Non-pigmented ciliary epithelial cell (primary cell): ENCODE measurements around the gene METAP1.
"Not testable (repeated sequence)": the region's sequence is repeated elsewhere in the genome, so short reads cannot be mapped to it uniquely, and the experiment has no call there.

ENCODE experiments used
- DNase-seq: peaks from one replicate; pipeline ENCODE4 v3.0.0-alpha.2; 2010; ENCODE audit warnings: low read depth

METAP1 gene

DNA sequence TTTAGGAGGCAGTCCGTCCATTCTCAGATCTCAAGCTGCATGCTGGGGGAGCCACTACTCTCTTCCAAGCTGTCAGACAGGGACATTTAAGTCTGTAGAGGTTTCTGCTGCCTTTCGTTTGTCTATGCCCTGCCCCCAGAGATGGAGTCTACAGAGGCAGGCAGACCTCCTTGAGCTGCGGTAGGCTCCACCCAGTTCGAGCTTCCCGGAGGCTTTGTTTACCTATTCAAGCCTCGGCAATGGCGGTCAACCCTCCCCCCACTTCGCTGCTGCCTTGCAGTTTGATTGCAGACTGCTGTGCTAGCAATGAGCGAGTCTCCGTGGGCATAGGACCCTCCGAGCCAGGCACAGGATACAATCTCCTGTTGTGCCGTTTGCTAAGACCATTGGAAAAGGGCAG lies 103.8 kb downstream of the METAP1 start:
- no peak for DNase-seq

DNA sequence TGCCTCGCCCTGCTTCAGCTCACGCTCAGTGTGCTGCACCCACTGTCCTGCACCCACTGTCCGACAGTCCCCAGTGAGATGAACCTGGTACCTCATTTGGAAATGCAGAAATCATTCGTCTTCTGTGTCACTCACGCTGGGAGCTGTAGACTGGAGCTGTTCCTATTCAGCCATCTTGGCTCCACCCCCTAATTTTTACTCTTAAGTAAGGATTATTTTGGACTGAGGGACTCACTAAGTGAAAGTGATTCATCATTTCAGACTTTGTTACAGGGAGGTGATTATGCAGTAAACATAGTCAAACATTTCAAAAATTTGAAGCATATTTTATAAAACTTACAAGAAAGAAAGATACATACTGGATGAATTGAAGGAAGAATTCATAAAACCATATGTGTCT lies 104.3 kb downstream of the METAP1 start:
- DNase-seq: not testable (repeated sequence)

DNA sequence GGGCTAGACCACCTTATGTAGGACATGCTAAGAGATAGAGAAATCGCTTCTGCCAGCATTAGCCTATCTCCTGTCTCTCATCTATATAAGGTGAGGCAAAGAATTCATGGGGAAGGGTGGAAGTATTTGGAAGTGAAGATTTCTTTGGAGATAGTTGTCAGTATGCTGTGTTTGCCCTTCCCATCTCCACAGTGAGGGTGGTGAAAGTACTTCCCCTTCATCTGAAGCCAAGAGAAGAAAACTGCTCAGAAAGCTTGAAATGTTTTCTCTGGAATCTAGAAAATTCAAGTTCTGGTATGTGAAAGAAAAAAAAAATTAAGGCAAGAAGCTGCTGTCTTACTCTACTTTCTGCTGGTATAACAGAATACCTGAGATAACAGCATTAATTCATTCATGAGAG lies 105.4 kb downstream of the METAP1 start:
- no peak for DNase-seq

DNA sequence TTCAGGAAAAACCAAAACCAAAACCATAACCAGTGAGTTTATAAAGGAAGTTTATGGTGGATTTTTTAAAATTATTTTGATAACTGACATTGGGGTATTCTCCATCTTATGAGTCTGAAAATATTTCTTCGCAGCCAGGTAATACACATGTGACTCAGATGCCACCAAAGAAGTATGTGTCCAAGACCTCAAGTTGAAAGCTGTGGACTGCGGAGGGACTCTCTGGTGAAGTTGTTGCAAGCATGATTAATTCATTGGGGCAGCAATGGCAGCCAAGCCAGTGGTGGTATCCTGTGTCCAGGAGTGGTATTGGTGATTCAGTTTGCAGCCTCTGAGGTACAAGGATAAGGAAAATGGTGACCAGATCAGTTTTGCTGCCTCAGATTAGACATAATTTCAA lies 107.1 kb downstream of the METAP1 start:
- DNase-seq: no peak

DNA sequence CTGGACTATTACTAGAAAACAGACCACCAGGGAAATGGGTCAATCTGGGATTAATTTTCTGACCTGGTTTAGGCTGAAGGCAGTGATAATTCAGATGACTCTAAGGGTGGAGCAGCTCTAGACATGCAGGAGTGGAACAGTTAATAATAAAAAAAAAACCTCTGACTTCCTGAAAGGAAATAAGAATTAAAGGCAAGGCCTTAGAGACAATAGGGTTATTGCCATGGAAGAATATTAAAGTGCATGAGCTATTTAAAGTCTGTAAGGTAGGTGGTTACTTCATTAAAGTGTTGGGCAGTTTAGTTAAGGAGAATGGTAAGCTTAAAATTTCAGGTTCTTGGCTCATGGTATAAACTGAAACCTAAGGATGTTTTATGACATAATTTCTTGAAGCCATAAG lies 107.6 kb downstream of the METAP1 start:
- no peak for DNase-seq

DNA sequence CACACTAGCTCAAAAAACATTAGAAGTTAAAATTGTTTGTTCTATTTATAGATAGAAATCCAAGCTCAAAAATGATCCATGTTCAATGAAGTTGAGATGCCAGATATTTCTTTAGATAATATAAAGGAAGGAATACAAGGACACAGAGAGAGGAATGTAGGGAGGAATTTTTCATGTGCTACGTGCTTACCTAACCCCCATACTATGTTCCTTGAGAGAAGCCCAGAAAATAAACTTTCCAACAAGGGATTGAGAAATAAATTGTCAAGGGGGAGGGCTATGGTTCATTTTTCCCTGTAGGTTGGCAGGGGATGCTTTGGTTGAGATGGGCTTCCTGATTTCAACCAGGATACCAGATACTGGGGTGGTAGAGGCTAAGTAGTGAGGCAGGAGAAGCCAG lies 108.6 kb downstream of the METAP1 start:
- no peak for DNase-seq

DNA sequence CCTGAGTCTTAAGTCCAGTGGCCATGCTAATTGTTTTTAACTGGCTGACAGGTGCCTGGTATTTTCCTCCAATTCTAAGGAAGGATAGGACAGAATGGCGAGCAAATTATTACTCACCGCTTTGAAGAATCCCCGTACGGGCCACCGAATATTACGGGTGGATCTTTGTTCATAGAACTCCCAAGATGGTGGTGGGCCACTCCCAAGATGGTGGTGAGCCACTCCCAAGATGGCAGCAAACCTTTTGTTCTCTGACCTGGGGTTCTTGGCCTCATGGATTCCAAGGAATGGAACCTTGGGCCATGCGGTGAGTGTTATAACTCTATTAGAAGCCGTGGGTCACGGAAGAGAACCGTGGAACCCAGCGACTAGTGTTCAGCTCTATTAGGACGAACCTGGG lies 113.8 kb downstream of the METAP1 start:
- not testable (repeated sequence) for DNase-seq
